Karpas-422 (cell line): ENCODE measurements around the gene PATJ. TPM values are rescaled to one million over a fixed set of nuclear protein-coding genes. Genes with fewer than 3 reads are reported as not detected.
A peak's percentile ranks its signal among the peaks of the same experiment; 100 is the strongest.
"Not testable (repeated sequence)": the region's sequence is repeated elsewhere in the genome, so short reads cannot be mapped to it uniquely, and the experiment has no call there.

ENCODE experiments used
- DNase-seq: peaks from one replicate; pipeline ENCODE4 v3.0.0-alpha.2; 2015
- H2AFZ ChIP-seq: fragments of 200-600 bp; sonication (generic); 2 replicates; pipeline ENCODE4 v1.6.1; 2014; ENCODE audit warnings: antibody characterized with exemption, low read length, mixed read lengths
- H3K27ac ChIP-seq: fragments of 200-600 bp; sonication (generic); 2 replicates; pipeline ENCODE4 v1.5.1; 2014; ENCODE audit warnings: mild to moderate bottlenecking, low read length, moderate library complexity
- H3K27me3 ChIP-seq: fragments of 200-600 bp; sonication (generic); 2 replicates; pipeline ENCODE4 v1.6.1; 2014; ENCODE audit warnings: low read length, mixed read lengths
- H3K36me3 ChIP-seq: fragments of 200-600 bp; sonication (generic); 2 replicates; pipeline ENCODE4 v1.6.1; 2014; ENCODE audit warnings: low read length, mixed read lengths; ENCODE audit not compliant: insufficient read depth
- H3K4me1 ChIP-seq: fragments of 200-600 bp; sonication (generic); 2 replicates; pipeline ENCODE4 v1.6.1; 2014; ENCODE audit warnings: mild to moderate bottlenecking, low read length, mixed read lengths
- H3K4me2 ChIP-seq: fragments of 200-600 bp; sonication (generic); 2 replicates; pipeline ENCODE4 v1.6.1; 2014; ENCODE audit warnings: low read length, low read depth, mild to moderate bottlenecking; ENCODE audit not compliant: poor library complexity, severe bottlenecking
- H3K4me3 ChIP-seq: fragments of 200-600 bp; sonication (generic); 2 replicates; pipeline ENCODE4 v1.5.1; 2014; ENCODE audit warnings: mild to moderate bottlenecking, antibody characterized with exemption, low read length, mixed read lengths
- H3K79me2 ChIP-seq: fragments of 200-600 bp; sonication (generic); 2 replicates; pipeline ENCODE4 v1.6.1; 2014; ENCODE audit warnings: mild to moderate bottlenecking, low read length, mixed read lengths
- H3K9ac ChIP-seq: fragments of 200-600 bp; sonication (generic); 2 replicates; pipeline ENCODE4 v1.6.0; 2014; ENCODE audit warnings: low read length
- H3K9me2 ChIP-seq: fragments of 200-600 bp; sonication (generic), shearing (Covaris generic); replicated peaks from 2 replicates; pipeline ENCODE4 v1.6.0; 2014; ENCODE audit warnings: mild to moderate bottlenecking, low read length, moderate library complexity; ENCODE audit not compliant: insufficient read depth
- H3K9me3 ChIP-seq: fragments of 300-700, 200-600 bp; sonication (generic); 2 replicates; pipeline ENCODE4 v1.6.1; 2014; ENCODE audit warnings: low read length, mixed read lengths
- H4K20me1 ChIP-seq: fragments of 200-600 bp; sonication (generic); 2 replicates; pipeline ENCODE4 v1.6.1; 2014; ENCODE audit warnings: mild to moderate bottlenecking, antibody characterized with exemption, low read length, low read depth; ENCODE audit not compliant: insufficient read depth
- total RNA-seq: library from RNA; depleted of rRNA; stranded (reverse); fragments of >200 nt; shearing (Covaris generic); gene quantifications from 2 replicates; pipeline ENCODE4 v1.2.3, GENCODE V29; 2014; ENCODE audit warnings: low replicate concordance

PATJ gene
- total RNA-seq, 1 experiment from 2014 or later = not detected

DNA sequence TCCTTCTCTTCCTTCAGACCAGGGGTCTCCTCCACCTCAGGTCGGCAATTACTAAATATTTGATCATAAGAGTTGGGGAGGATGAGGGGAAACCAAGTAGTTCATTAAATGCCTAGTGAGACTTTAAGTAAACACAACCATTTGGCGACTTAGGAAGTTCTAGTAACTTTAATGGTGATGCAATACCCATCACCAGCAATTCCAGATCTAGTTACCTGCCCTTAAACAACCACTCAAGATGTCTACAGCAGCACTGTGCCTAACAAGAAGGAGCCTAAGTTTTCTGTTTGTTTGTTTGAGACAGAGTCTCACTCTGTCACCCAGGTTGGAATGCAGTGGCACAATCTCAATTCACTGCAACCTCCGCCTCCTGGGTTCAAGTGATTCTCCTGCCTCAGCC is 395.7 kb downstream of the PATJ start:
- Histone ChIP-seq H3K4me3 (no peak overlapping the region), H3K27me3 (no peaks in the 10 kb centered on the region), H3K9ac (no peak overlapping the region), H3K4me2 (no peak overlapping the region), H3K4me1 (no peaks in the 10 kb centered on the region), H3K79me2 (no peaks in the 10 kb centered on the region), H4K20me1 (no peaks in the 10 kb centered on the region), H3K9me3 (no peaks in the 10 kb centered on the region), H3K9me2 (no peaks in the 10 kb centered on the region), H3K36me3 (no peaks in the 10 kb centered on the region), H2AFZ (no peak overlapping the region), H3K27ac (no peak overlapping the region)
- no peak for DNase-seq

DNA sequence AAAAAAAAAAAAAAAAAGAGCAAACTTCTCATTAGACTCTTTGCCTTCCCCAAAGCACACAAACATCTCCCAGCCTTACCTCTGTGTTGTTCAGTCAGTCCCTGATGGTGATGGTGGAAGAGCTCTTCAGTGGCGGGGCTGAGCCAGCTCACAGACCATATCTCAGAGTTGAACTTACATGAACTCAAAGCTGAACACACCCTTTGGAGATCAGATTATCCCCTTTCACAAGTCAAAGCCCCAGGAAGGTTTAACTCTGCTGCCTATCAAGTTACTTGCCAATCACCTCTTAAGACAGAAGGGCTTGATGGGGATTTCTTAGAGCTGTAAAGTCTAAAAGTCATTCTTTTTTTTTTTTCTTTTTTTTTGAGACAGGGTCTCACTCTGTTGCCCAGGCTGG is 397.1 kb downstream of the PATJ start:
- Histone ChIP-seq H3K79me2 (no peaks in the 10 kb centered on the region), H3K27ac (no peak overlapping the region), H3K36me3 (no peaks in the 10 kb centered on the region), H3K9me3 (no peaks in the 10 kb centered on the region), H3K4me3 (no peak overlapping the region), H3K9ac (no peak overlapping the region), H3K4me1 (no peaks in the 10 kb centered on the region), H3K9me2 (no peaks in the 10 kb centered on the region), H4K20me1 (no peaks in the 10 kb centered on the region), H3K27me3 (no peaks in the 10 kb centered on the region), H3K4me2 (no peak overlapping the region), H2AFZ (no peak overlapping the region)
- DNase-seq = no peak

DNA sequence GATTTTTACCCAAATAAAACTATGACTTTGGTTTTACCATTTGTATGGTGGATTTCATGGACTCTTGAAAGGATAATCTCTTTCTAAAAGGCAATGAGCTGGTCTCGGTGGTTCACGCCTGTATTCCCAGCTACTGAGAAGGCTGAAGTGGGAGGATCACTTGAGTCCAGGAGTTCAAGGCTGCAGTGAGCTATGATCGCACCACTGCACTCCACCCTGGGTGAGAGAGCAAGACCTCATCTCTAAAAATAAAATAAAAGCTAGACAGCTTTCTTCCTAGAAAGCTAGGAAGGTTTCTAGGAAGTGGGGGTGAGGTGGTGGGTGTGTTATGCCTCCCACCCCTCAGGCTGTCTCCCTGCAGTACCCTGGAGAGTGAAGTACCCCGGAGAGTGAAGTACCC is 398.4 kb downstream of the PATJ start:
- H3K79me2 ChIP-seq = no peaks in the 10 kb centered on the region
- no peak for DNase-seq
- H3K36me3 ChIP-seq = no peaks in the 10 kb centered on the region
- H4K20me1 ChIP-seq = no peaks in the 10 kb centered on the region
- H3K4me3 ChIP-seq = no peak overlapping the region
- no peak overlapping the region for H3K9ac ChIP-seq
- no peaks in the 10 kb centered on the region for H3K9me3 ChIP-seq
- H3K27ac ChIP-seq = no peak overlapping the region
- H3K4me2 ChIP-seq = no peak overlapping the region
- H3K27me3 ChIP-seq = no peaks in the 10 kb centered on the region
- H3K9me2 ChIP-seq = no peaks in the 10 kb centered on the region
- no peaks in the 10 kb centered on the region for H3K4me1 ChIP-seq
- H2AFZ ChIP-seq = no peak overlapping the region

DNA sequence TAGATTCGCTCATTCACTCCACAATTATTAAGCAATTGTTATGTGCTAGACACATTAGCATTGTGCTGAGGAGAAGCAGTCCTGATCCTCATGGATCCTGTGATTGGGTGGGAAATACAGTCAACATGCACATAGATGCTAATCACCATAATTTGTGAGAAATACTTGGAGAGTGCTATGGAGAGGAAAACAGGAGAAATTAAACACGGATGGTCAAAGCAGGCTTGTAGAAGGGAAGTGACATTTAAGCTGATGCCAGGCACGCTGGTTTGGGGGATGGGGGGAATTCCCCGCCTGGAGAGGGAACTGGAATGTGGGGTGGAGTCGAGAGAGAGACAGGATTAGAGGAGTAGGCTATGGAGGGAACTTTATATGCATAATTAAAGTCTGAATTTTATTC is 400.2 kb downstream of the PATJ start:
- H3K4me2 ChIP-seq = no peak overlapping the region
- H3K27ac ChIP-seq = no peak overlapping the region
- H4K20me1 ChIP-seq = no peaks in the 10 kb centered on the region
- no peak overlapping the region for H3K4me3 ChIP-seq
- no peaks in the 10 kb centered on the region for H3K4me1 ChIP-seq
- DNase-seq = no peak
- no peaks in the 10 kb centered on the region for H3K9me3 ChIP-seq
- no peaks in the 10 kb centered on the region for H3K36me3 ChIP-seq
- H3K9me2 ChIP-seq = no peaks in the 10 kb centered on the region
- no peaks in the 10 kb centered on the region for H3K27me3 ChIP-seq
- no peak overlapping the region for H2AFZ ChIP-seq
- H3K79me2 ChIP-seq = no peaks in the 10 kb centered on the region
- H3K9ac ChIP-seq = no peak overlapping the region

DNA sequence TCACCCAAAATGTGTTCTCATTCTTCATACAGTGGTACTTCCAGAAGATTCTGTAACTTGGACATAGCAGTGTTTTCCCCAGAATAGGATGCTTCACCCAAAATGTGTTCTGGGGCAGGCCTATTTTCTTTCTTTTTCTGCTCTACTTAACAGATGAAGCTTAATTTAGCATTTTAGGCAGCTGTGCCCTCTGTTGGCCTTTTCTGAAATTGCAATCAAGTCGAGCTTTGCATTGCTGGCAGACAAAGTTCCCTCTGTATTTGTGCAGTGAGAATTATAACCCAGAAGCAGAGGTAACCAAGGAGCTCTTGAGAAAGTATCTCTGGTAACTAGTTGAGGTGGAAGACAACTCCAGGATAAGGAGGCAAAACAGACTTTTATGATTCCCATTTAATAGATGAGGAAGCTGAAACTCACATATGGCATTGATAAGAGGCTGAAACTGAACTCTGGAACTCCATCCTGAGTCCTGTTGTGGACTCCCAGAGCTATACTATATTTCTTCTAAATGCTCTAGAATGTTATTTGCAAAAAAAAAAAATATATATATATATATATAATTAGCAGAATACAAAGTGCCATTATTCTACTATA is 402.1 kb downstream of the PATJ start:
- DNase-seq = peak; percentile 84
- no peak overlapping the region for H3K9ac ChIP-seq

DNA sequence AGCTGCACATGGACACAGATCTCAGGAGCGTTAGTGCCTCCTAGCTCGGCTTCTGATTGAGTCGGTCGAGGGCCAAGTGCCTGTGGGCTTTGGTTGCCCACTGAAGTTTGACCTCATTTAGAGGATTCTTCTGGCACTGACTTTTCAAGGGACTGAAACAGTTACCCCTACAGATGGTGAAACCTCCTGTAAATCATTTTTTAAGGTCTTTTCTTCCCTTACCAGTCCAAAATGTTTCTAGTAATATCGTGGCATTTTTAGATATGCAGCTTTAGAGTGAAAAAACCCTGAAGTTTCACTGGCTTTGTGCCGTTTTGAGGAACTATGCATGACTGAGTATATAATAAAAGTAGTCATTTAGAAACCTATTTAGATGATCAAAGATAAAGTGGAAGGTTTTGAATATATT is 417.7 kb downstream of the PATJ start:
- no peaks in the 10 kb centered on the region for H3K9me3 ChIP-seq
- no peak overlapping the region for H3K4me2 ChIP-seq
- no peak for DNase-seq

More for the DNA sequence above, 402.1 kb downstream of the PATJ start:
- H3K27ac ChIP-seq = no peak overlapping the region
- H2AFZ ChIP-seq = no peak overlapping the region
- H3K4me1 ChIP-seq = no peaks in the 10 kb centered on the region
- no peaks in the 10 kb centered on the region for H3K9me2 ChIP-seq
- H3K4me2 ChIP-seq = no peak overlapping the region
- no peak overlapping the region for H3K4me3 ChIP-seq
- H3K36me3 ChIP-seq = no peaks in the 10 kb centered on the region
- no peaks in the 10 kb centered on the region for H4K20me1 ChIP-seq
- H3K9me3 ChIP-seq = no peaks in the 10 kb centered on the region
- H3K27me3 ChIP-seq = no peaks in the 10 kb centered on the region
- no peaks in the 10 kb centered on the region for H3K79me2 ChIP-seq

DNA sequence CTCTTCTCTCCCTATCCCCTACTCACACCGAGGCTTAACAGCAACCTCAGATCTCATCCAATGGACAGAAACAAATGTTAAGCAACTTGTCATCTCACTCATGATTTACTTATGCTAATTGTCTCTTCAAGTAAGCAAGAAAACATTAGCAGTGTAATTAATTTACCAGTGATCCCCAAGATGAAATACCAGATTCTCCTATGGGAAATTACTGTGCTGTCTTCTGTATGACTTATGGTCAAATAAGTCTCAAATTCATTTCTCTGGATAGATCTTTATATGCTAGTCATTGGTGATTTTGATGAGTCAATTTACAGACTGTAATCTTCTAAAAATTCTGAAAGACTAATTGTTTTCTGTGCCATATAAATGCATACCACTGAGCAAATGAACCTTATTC is 419.4 kb downstream of the PATJ start:
- H3K36me3 ChIP-seq = no peaks in the 10 kb centered on the region
- H3K9ac ChIP-seq = no peak overlapping the region
- no peaks in the 10 kb centered on the region for H3K79me2 ChIP-seq
- no peaks in the 10 kb centered on the region for H4K20me1 ChIP-seq
- H3K4me2 ChIP-seq = no peak overlapping the region
- no peak for DNase-seq
- H3K9me2 ChIP-seq = no peaks in the 10 kb centered on the region
- H2AFZ ChIP-seq = no peak overlapping the region
- H3K4me3 ChIP-seq = no peak overlapping the region
- no peaks in the 10 kb centered on the region for H3K9me3 ChIP-seq
- H3K27me3 ChIP-seq = no peaks in the 10 kb centered on the region
- H3K27ac ChIP-seq = no peak overlapping the region
- H3K4me1 ChIP-seq = no peaks in the 10 kb centered on the region

More for the DNA sequence above, 417.7 kb downstream of the PATJ start:
- H3K27me3 ChIP-seq = no peaks in the 10 kb centered on the region
- H3K79me2 ChIP-seq = no peaks in the 10 kb centered on the region
- no peaks in the 10 kb centered on the region for H3K9me2 ChIP-seq
- no peaks in the 10 kb centered on the region for H4K20me1 ChIP-seq
- H3K9ac ChIP-seq = no peak overlapping the region
- H2AFZ ChIP-seq = no peak overlapping the region
- H3K4me3 ChIP-seq = no peak overlapping the region
- no peak overlapping the region for H3K27ac ChIP-seq
- no peaks in the 10 kb centered on the region for H3K4me1 ChIP-seq
- H3K36me3 ChIP-seq = no peaks in the 10 kb centered on the region

DNA sequence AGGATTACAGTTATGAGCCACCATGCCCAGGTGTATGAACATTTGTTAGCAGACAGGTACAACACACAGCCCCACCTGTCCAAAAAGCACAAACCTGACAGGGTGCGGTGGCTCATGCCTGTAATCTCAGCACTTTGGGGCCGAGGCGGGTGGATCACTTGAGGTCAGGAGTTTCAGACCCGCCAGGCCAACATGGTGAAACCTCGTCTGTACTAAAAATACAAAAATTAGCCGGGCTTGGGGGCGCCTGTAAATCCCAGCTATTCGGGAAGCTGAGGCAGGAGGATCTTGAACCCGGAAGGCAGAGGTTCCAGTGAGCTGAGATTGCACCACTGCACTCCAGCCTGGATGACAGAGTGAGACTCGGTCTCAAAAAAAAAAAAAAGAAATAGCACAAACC is 428.1 kb downstream of the PATJ start:
- not testable (repeated sequence) for H3K27me3 ChIP-seq, H2AFZ ChIP-seq, H3K79me2 ChIP-seq, H3K4me2 ChIP-seq, H3K4me1 ChIP-seq, H3K9me2 ChIP-seq, H3K27ac ChIP-seq, H3K36me3 ChIP-seq, H3K9me3 ChIP-seq, H4K20me1 ChIP-seq, H3K4me3 ChIP-seq, H3K9ac ChIP-seq, DNase-seq
